Nucleus accumbens (tissue), 56 donors: Measurements from ENCODE around the gene ABCA2.
"Not testable (repeated sequence)": the region's sequence is repeated elsewhere in the genome, so short reads cannot be mapped to it uniquely, and the experiment has no call there.

Source experiments
- DNase-seq, 56 donors: peaks; one replicate each; lab custom pipeline; 2025; lab: John Stamatoyannopoulos, UW

ABCA2 gene

GRCh38 chr9:137034039-137034708 lies 6.1 kb upstream of the ABCA2 start:
- DNase-seq: no peak

- DNase-seq: not testable (repeated sequence)
Measured at GRCh38 chr9:137033481-137033880, 5.4 kb upstream of the ABCA2 start.

- no peak for DNase-seq
Measured at GRCh38 chr9:137032858-137033257, 4.8 kb upstream of the ABCA2 start.

GRCh38 chr9:137031904-137032640 lies 4.0 kb upstream of the ABCA2 start, which contains the start of gene FUT7:
FUT7 (minus strand) TSS chr9:137032088; CDS start chr9:137031991, 97 bp downstream.
- DNase-seq: no peak

- DNase-seq: peak in 1 of 56 donors; percentile 47
Measured at GRCh38 chr9:137030538-137031527, 2.8 kb upstream of the ABCA2 start.

GRCh38 chr9:137030006-137030405 lies 2.0 kb upstream of the ABCA2 start:
- DNase-seq: no peak

- DNase-seq: peak in 50 of 56 donors; percentile 26 to 86 (median 66)
Measured at GRCh38 chr9:137029058-137029936, 1.3 kb upstream of the ABCA2 start.

- DNase-seq: peak in 44 of 56 donors; percentile 21 to 84 (median 61)
Measured at GRCh38 chr9:137028263-137029057, 423 bp upstream of the ABCA2 start.

- peak in 6 of 56 donors; percentile 24 to 60 (median 50) for DNase-seq
Measured at GRCh38 chr9:137026828-137027227, 1.2 kb downstream of the ABCA2 start.

GRCh38 chr9:137026384-137026783 lies 1.7 kb downstream of the ABCA2 start:
- DNase-seq: peak in 2 of 56 donors; percentile 51

GRCh38 chr9:137025517-137025966 lies 2.5 kb downstream of the ABCA2 start:
- DNase-seq: peak; percentile 73 to 100 (median 97)

- peak in 35 of 56 donors; percentile 23 to 78 (median 51) for DNase-seq
Measured at GRCh38 chr9:137023583-137023991, 4.5 kb downstream of the ABCA2 start.

GRCh38 chr9:137023157-137023556 lies 4.9 kb downstream of the ABCA2 start:
- DNase-seq: peak in 1 of 56 donors; percentile 60

- no peak for DNase-seq
Measured at GRCh38 chr9:137022662-137023008, 5.4 kb downstream of the ABCA2 start.

GRCh38 chr9:137021979-137022661 lies 5.9 kb downstream of the ABCA2 start:
- peak in 53 of 56 donors; percentile 24 to 97 (median 80) for DNase-seq

- no peak for DNase-seq
Measured at GRCh38 chr9:137021568-137021978, 6.5 kb downstream of the ABCA2 start.

- no peak for DNase-seq
Measured at GRCh38 chr9:137020771-137021567, 7.1 kb downstream of the ABCA2 start.
